WTC11 (cell line): ENCODE data around the gene FCHO1. TPM values are rescaled to one million over a fixed set of nuclear protein-coding genes. Genes with fewer than 3 reads are reported as not detected.

Experiments
- ATAC-seq: fragments of 200-7000 bp; cut with Tn5 transposase; 2 replicates; pipeline ENCODE4 v1.10.0; 2021; ENCODE audit warnings: mild to moderate bottlenecking, moderate library complexity
- CTCF ChIA-PET: fragments of 300-600 bp; sonication (Branson Sonifier 250); formaldehyde crosslinking; loops from one replicate; lab custom pipeline; 2021; ENCODE audit warnings: antibody characterized with exemption; lab: Charles Lee
- POLR2A ChIA-PET: fragments of 350-600 bp; sonication (Branson Sonifier 250); formaldehyde crosslinking; loops from one replicate; lab custom pipeline; 2021; ENCODE audit warnings: antibody characterized with exemption; lab: Charles Lee
- DNase-seq: peaks from one replicate; pipeline ENCODE4 v3.0.0; 2021; ENCODE audit warnings: low spot score
- H3K27ac Mint-ChIP-seq: 2 replicates; pipeline ENCODE4 v1.8.0; 2021; ENCODE audit warnings: mixed read lengths
- H3K27me3 Mint-ChIP-seq: 2 replicates; pipeline ENCODE4 v1.8.0; 2021; ENCODE audit warnings: low read depth, mild to moderate bottlenecking, moderate library complexity, mixed read lengths
- H3K36me3 Mint-ChIP-seq: 2 replicates; pipeline ENCODE4 v1.8.0; 2021; ENCODE audit warnings: mixed read lengths
- H3K4me1 Mint-ChIP-seq: 2 replicates; pipeline ENCODE4 v1.8.0; 2022; ENCODE audit warnings: mixed read lengths
- H3K4me3 Mint-ChIP-seq: 2 replicates; pipeline ENCODE4 v1.8.0; 2021; ENCODE audit warnings: mild to moderate bottlenecking, moderate library complexity, mixed read lengths
- H3K9me3 Mint-ChIP-seq: 2 replicates; pipeline ENCODE4 v1.8.0; 2021; ENCODE audit warnings: mixed read lengths
- ATF3 ChIP-seq: sonication (generic); formaldehyde crosslinking; conservative IDR thresholded peaks from 2 replicates; pipeline ENCODE4 v1.8.1; 2022; ENCODE audit warnings: mild to moderate bottlenecking, missing genetic modification reagents
- CREB1 ChIP-seq: sonication (generic); formaldehyde crosslinking; IDR thresholded peaks from 2 replicates; pipeline ENCODE4 v1.8.0; 2023; ENCODE audit warnings: mild to moderate bottlenecking, missing genetic modification reagents
- E2F4 ChIP-seq: sonication (generic); formaldehyde crosslinking; IDR thresholded peaks from 2 replicates; pipeline ENCODE4 v1.8.1; 2022; ENCODE audit warnings: low read depth, mild to moderate bottlenecking, moderate library complexity, missing genetic modification reagents, borderline replicate concordance
- FOXP1 ChIP-seq: sonication (generic); formaldehyde crosslinking; IDR thresholded peaks from 2 replicates; pipeline ENCODE4 v1.8.0; 2022; ENCODE audit warnings: missing genetic modification reagents, mild to moderate bottlenecking, moderate library complexity, borderline replicate concordance
- GTF2I ChIP-seq: fragments of 250-450 bp; sonication (Bioruptor Pico); conservative IDR thresholded peaks from 2 replicates; pipeline ENCODE4 v1.4.0; 2021; ENCODE audit warnings: mild to moderate bottlenecking
- IRF1 ChIP-seq: sonication (generic); formaldehyde crosslinking; IDR thresholded peaks from 2 replicates; pipeline ENCODE4 v1.8.0; 2023; ENCODE audit warnings: missing genetic modification reagents
- IRF2 ChIP-seq: sonication (generic); formaldehyde crosslinking; IDR thresholded peaks from 2 replicates; pipeline ENCODE4 v1.8.0; 2022; ENCODE audit warnings: low read depth, missing genetic modification reagents, borderline replicate concordance
- MLX ChIP-seq: sonication (generic); formaldehyde crosslinking; IDR thresholded peaks from 2 replicates; pipeline ENCODE4 v1.8.1; 2023; ENCODE audit warnings: mild to moderate bottlenecking, missing genetic modification reagents, moderate library complexity
- NFE2L1 ChIP-seq: sonication (generic); formaldehyde crosslinking; IDR thresholded peaks from 2 replicates; pipeline ENCODE4 v1.8.1; 2023; ENCODE audit warnings: missing genetic modification reagents
- TEAD4 ChIP-seq: sonication (generic); formaldehyde crosslinking; IDR thresholded peaks from 2 replicates; pipeline ENCODE4 v1.8.0; 2022; ENCODE audit warnings: mild to moderate bottlenecking, missing genetic modification reagents
- ZMAT4 ChIP-seq: fragments of 250-450 bp; sonication (Bioruptor Pico); IDR thresholded peaks from 2 replicates; pipeline ENCODE4 v1.9.0; 2021; ENCODE audit warnings: mild to moderate bottlenecking
- total RNA-seq: library from RNA; stranded (reverse); gene quantifications from 3 replicates; pipeline ENCODE4 v1.2.3, GENCODE V29; 2021

FCHO1 gene
- total RNA-seq, 1 experiment from 2014 or later: 26.8 TPM

GRCh38 chr19:17831419-17831888, 80.2 kb downstream of the FCHO1 start:
- peak; percentile 32 for DNase-seq
- H3K4me3 Mint-ChIP-seq: peak overlapping the region; percentile 79
- H3K27ac Mint-ChIP-seq: no peak overlapping the region
- H3K9me3 Mint-ChIP-seq: no peaks in the 10 kb centered on the region
- H3K27me3 Mint-ChIP-seq: peaks cover 21% of the 10 kb centered on the region
- no peak for ATAC-seq
- H3K36me3 Mint-ChIP-seq: no peaks in the 10 kb centered on the region
- CTCF ChIA-PET: interaction anchor here (0.7 to 1.8 kb wide), 27 partner anchors 8 to 497 kb away, joined by 3 to 35 read pairs (median 5); partner anchors contain the start of genes B3GNT3, CCDC124, JAK3 and PGLS
- TF ChIP-seq E2F4 (CRISPR knock-in tag): no peak
- 0 out of 2 replicates have a peak, but pooled peaks have one; percentile 15 for TF ChIP-seq FOXP1 (CRISPR knock-in tag)
- TF ChIP-seq, all 79 proteins: peak for 1
- POLR2A ChIA-PET: interaction anchor here (0.8 to 1.8 kb wide), 6 partner anchors 11 to 251 kb away, joined by 3 to 11 read pairs (median 4); partner anchors contain the start of gene RPL18A
- peaks cover 26% of the 10 kb centered on the region for H3K4me1 Mint-ChIP-seq

- no peak overlapping the region; the same call in 1 of the 2 replicates for H3K4me3 Mint-ChIP-seq
- ChIA-PET POLR2A (no interaction called here), CTCF (interaction anchor here (0.5 to 1.0 kb wide), 2 partner anchors 27 to 392 kb away, joined by 3 read pairs; partner anchors contain the start of gene RPL18A)
- no peaks in the 10 kb centered on the region for H3K9me3 Mint-ChIP-seq
- peaks cover 24% of the 10 kb centered on the region for H3K27me3 Mint-ChIP-seq
- DNase-seq (no peak), ATAC-seq (no peak)
- no peak for TF ChIP-seq CREB1
- no peak for TF ChIP-seq IRF1 (CRISPR knock-in tag)
- no peak for TF ChIP-seq ATF3 (CRISPR knock-in tag)
- TF ChIP-seq MLX (CRISPR knock-in tag): no peak
- no peak for TF ChIP-seq NFE2L1 (CRISPR knock-in tag)
- TF ChIP-seq IRF2 (CRISPR knock-in tag): no peak
- H3K27ac Mint-ChIP-seq: no peak overlapping the region
- H3K36me3 Mint-ChIP-seq: no peaks in the 10 kb centered on the region
- H3K4me1 Mint-ChIP-seq: peaks cover 30% of the 10 kb centered on the region
Observed at GRCh38 chr19:17832443-17833208, 81.3 kb downstream of the FCHO1 start.

- Mint-ChIP-seq H3K27me3 (peaks cover 38% of the 10 kb centered on the region), H3K4me1 (peaks cover 23% of the 10 kb centered on the region), H3K9me3 (no peaks in the 10 kb centered on the region), H3K4me3 (no peak overlapping the region), H3K27ac (no peak overlapping the region), H3K36me3 (no peaks in the 10 kb centered on the region)
- ChIA-PET POLR2A (interaction anchor here (1.0 kb wide), 1 partner anchor 228 kb away, joined by 3 read pairs; no protein-coding TSS in a partner anchor), CTCF (interaction anchor here (0.6 to 2.1 kb wide), 11 partner anchors 15 to 114 kb away, joined by 3 to 27 read pairs (median 6); partner anchors contain the start of genes CCDC124, RPL18A and SLC5A5)
- no peak for ATAC-seq
- DNase-seq: peak; percentile 52
- no peak for TF ChIP-seq ZMAT4
- TF ChIP-seq E2F4 (CRISPR knock-in tag): no peak
- no peak for TF ChIP-seq TEAD4 (CRISPR knock-in tag)
- TF ChIP-seq GTF2I (CRISPR knock-in tag): no peak
Observed at GRCh38 chr19:17834350-17835181, 83.3 kb downstream of the FCHO1 start.
